ENCODE measurements around the gene CTSA.

DNA sequence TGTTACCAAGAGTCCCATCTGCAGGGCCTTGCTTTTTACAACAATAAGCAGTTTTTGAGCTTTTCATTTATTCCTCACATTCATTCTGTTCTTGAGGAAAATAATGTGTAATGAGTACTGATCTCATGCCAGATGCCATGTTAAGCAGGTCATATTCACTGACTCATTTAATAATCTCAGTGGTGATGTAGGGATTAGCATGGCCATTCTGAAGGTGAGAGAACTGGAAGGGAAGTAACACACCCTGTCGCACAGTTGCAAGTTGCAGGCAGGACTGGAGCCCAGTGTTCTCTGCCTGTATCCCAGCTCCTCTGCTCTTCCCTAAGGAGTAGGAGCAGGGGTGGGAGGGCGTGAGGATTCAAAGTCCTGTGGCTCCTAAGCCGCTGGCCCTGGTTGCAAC, 48.9 kb downstream of the CTSA start:
- TF ChIP-seq POLR2A (IDR thresholded peaks at IDR 0.05) = no peak
- TF ChIP-seq, protein P1, sequence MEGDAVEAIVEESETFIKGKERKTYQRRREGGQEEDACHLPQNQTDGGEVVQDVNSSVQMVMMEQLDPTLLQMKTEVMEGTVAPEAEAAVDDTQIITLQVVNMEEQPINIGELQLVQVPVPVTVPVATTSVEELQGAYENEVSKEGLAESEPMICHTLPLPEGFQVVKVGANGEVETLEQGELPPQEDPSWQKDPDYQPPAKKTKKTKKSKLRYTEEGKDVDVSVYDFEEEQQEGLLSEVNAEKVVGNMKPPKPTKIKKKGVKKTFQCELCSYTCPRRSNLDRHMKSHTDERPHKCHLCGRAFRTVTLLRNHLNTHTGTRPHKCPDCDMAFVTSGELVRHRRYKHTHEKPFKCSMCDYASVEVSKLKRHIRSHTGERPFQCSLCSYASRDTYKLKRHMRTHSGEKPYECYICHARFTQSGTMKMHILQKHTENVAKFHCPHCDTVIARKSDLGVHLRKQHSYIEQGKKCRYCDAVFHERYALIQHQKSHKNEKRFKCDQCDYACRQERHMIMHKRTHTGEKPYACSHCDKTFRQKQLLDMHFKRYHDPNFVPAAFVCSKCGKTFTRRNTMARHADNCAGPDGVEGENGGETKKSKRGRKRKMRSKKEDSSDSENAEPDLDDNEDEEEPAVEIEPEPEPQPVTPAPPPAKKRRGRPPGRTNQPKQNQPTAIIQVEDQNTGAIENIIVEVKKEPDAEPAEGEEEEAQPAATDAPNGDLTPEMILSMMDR (IDR thresholded peaks at IDR 0.05) = no peak
- TF ChIP-seq POLR2AphosphoS5 (IDR thresholded peaks at IDR 0.05) = no peak
